Memory B cell (primary cell): Measurements from ENCODE around the gene VGLL1.

Source experiments
- ATAC-seq: fragments of 150-1000 bp; cut with Tn5 transposase; 2 replicates; pipeline ENCODE4 v1.10.0; 2021; ENCODE audit warnings: low read depth, mild to moderate bottlenecking, moderate library complexity
- DNase-seq, 2 donors: peaks; one replicate each; pipeline ENCODE4 v3.0.0; 2022; ENCODE audit warnings: low spot score in 2 of 2
- H3K27ac Mint-ChIP-seq: one replicate; pipeline ENCODE4 v1.8.0; 2022; ENCODE audit warnings: mild to moderate bottlenecking, moderate library complexity, mixed read lengths
- H3K27me3 Mint-ChIP-seq: one replicate; pipeline ENCODE4 v1.8.0; 2022; ENCODE audit warnings: mixed read lengths
- H3K36me3 Mint-ChIP-seq: one replicate; pipeline ENCODE4 v1.8.0; 2022; ENCODE audit warnings: mild to moderate bottlenecking, mixed read lengths
- H3K4me1 Mint-ChIP-seq: one replicate; pipeline ENCODE4 v1.8.0; 2022; ENCODE audit warnings: mixed read lengths
- H3K4me3 Mint-ChIP-seq: one replicate; pipeline ENCODE4 v1.8.0; 2022; ENCODE audit warnings: mild to moderate bottlenecking, moderate library complexity, mixed read lengths
- H3K9me3 Mint-ChIP-seq: one replicate; pipeline ENCODE4 v1.8.0; 2022; ENCODE audit warnings: mixed read lengths

VGLL1 gene

DNA sequence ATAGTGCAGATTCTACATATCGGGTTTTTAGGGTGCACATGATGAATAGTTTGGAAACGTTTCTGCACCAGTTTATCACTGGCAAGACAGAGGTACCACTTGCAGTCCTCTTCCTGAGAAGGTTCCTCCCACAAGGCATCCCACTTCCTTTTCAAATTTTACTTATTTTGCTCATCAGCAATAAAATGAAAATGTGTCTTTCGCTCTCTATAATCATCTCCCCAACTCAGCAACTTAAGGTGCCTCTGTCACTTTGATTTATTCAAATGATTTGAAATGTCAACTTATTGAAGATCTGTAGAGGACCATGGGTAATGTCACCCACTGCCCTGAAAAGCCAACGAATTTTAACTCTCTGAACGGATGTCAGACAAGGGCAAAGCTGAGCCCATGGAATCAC, 53.2 kb downstream of the VGLL1 start:
- Mint-ChIP-seq H3K27me3 (no peaks in the 10 kb centered on the region), H3K27ac (no peak overlapping the region), H3K36me3 (no peaks in the 10 kb centered on the region), H3K4me3 (no peak overlapping the region), H3K4me1 (no peaks in the 10 kb centered on the region), H3K9me3 (no peaks in the 10 kb centered on the region)
- DNase-seq (no peak), ATAC-seq (no peak)

DNA sequence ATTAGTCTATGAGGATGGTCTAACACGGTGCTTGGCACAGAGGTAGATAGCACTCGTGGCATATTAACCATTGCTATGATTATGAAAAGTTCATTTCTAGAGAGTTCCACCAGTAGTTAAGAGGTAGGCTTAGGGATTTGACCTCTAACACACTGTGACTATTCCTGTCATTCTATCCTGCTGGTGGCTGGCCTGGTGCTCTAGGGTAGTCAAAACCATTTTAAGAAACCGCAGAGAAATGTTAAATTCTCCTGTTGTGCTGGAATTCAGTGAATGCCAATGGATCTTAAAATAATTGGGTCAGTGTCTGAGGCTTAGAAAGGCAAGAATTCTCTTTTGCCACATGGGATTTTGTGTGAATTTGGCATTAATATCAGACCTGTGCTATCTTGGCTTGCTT, 53.9 kb downstream of the VGLL1 start:
- Mint-ChIP-seq H3K4me1 (no peaks in the 10 kb centered on the region), H3K9me3 (no peaks in the 10 kb centered on the region), H3K27me3 (no peaks in the 10 kb centered on the region), H3K36me3 (no peaks in the 10 kb centered on the region), H3K4me3 (no peak overlapping the region), H3K27ac (no peak overlapping the region)
- no peak for DNase-seq
- ATAC-seq, result no peak

DNA sequence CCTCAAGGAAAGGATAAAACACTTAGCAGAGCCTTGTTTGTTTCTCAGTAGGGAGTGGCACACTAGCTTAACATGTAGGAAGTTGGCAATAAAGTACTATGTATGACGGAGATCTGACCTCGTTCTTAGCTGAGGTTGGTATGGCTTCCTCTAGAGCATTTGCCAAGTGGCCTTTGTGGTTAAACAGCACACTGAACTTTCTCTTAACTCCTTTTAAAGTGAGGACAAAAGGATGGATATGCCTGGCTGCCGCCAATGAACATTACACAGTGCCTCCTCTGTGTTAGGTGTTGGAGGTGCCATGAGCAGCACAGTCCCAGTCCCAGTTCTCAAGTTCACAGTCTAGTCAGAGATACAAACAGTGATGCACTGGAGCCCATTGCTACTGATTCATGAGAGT, 54.4 kb downstream of the VGLL1 start:
- Mint-ChIP-seq H3K27ac (no peak overlapping the region), H3K4me3 (no peak overlapping the region), H3K4me1 (no peaks in the 10 kb centered on the region), H3K9me3 (no peaks in the 10 kb centered on the region), H3K27me3 (no peaks in the 10 kb centered on the region), H3K36me3 (no peaks in the 10 kb centered on the region)
- no peak for DNase-seq
- no peak for ATAC-seq

DNA sequence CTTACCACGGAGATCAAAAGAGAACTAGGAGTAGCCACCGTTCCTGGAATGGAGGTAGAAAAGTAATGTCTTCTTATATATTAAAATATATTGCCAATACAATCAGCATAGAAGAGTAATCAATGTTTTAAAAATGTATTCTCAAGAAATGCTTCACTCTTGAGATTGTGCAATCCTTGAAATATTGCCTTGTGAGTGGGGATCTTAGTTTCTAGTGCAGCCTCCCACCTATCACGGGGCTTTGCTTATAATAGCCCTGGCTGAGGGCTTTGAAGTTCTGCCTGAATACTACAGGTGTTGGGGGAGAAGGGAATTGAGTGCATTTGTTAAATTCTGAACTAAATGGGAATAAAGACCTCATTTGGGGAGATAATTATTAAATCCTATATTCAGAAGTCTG, 55.5 kb downstream of the VGLL1 start:
- Mint-ChIP-seq H3K27me3 (no peaks in the 10 kb centered on the region), H3K4me3 (no peak overlapping the region)
- no peak for DNase-seq

DNA sequence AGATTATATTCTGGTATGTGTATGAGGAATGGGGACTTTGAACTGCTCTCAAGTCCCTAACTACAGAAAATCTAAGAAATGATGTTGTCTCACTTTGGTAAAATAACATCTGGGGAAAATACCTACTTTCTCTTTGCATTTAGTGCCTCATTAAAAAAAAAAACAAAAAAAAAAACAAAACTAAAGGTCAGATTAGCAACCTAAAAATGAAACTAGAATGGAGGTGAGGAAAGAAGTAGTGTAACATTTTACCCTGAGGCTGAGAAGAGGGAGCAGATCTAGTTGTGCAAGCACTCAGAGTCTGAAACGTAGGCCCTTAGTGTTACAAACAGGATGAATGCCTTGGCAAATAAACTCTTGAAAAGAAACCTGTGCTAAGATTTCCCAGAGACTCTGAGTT, 56.0 kb downstream of the VGLL1 start:
- H3K4me3 Mint-ChIP-seq, result no peak overlapping the region
- H3K27ac Mint-ChIP-seq, result no peak overlapping the region
- DNase-seq (no peak), ATAC-seq (no peak)
- no peaks in the 10 kb centered on the region for H3K27me3 Mint-ChIP-seq
- no peaks in the 10 kb centered on the region for H3K36me3 Mint-ChIP-seq
- H3K4me1 Mint-ChIP-seq, result no peaks in the 10 kb centered on the region
- H3K9me3 Mint-ChIP-seq, result no peaks in the 10 kb centered on the region

More for the DNA sequence above, 55.5 kb downstream of the VGLL1 start:
- H3K36me3 Mint-ChIP-seq, result no peaks in the 10 kb centered on the region
- H3K4me1 Mint-ChIP-seq, result no peaks in the 10 kb centered on the region
- H3K9me3 Mint-ChIP-seq, result no peaks in the 10 kb centered on the region
- no peak overlapping the region for H3K27ac Mint-ChIP-seq
- no peak for ATAC-seq

DNA sequence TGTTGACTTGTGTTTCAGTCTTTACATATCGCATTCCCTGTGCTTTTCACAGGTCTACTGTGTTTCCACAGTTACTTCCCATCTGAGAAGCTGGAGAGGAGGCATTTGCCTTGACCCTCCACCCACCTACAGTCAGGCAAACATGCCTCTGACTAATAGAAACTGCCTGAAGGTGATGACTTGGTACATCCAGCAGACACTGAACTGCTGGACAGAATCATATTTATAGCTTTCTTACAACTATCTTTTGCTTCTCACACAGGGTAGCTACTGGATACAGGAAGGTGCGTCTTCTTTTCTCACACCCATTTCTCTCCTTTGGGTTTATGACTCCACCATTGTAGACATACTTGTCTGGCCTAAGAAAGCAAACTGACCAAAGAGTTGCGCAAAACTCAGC, 58.0 kb downstream of the VGLL1 start:
- H3K4me1 Mint-ChIP-seq, result no peaks in the 10 kb centered on the region
- H3K36me3 Mint-ChIP-seq, result no peaks in the 10 kb centered on the region
- no peak overlapping the region for H3K27ac Mint-ChIP-seq
- no peak for ATAC-seq
- DNase-seq, result no peak
- no peaks in the 10 kb centered on the region for H3K9me3 Mint-ChIP-seq
- H3K27me3 Mint-ChIP-seq, result no peaks in the 10 kb centered on the region
- H3K4me3 Mint-ChIP-seq, result no peak overlapping the region

DNA sequence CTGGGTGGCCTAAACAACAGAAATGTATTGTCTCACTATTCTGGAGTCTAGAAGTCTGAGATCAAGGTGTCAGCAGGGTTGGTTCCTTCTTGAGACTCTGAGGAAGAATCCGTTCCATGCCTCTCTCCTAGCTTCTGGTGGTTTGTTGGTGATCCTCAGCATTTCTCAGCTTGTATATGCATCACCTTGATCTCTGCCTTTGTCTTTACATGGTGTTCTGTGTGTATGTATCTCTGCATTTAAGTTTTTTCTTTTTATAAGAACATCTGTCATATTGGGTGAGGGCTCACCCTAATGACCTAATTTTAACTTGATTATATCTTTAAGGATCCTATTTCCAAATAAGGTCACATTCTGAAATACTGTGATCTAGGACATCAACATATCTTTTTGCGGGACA, 65.3 kb downstream of the VGLL1 start:
- no peak for ATAC-seq
- H3K9me3 Mint-ChIP-seq, result no peaks in the 10 kb centered on the region
- no peak for DNase-seq
- no peak overlapping the region for H3K4me3 Mint-ChIP-seq
- H3K27me3 Mint-ChIP-seq, result no peaks in the 10 kb centered on the region
- H3K4me1 Mint-ChIP-seq, result no peaks in the 10 kb centered on the region
- no peaks in the 10 kb centered on the region for H3K36me3 Mint-ChIP-seq
- no peak overlapping the region for H3K27ac Mint-ChIP-seq

DNA sequence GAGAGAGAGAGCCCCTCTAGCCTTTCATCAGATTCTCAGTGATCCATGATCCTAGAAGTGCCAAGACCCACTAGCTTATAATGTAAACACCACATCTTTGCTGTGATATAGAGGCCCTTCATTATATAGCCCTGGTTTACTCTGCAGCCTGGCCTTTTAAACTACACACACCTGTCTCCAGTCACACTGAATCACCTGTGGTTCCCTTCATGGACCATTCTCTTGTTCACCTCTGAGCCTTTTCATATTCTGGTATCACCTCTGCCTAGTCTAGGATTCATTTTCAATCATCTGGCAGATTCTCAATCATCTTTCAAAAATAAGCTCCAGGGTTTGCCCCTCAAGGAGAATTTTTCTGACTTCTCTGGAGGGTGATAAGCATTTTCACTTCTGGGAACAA, 65.9 kb downstream of the VGLL1 start:
- Mint-ChIP-seq H3K4me3 (no peak overlapping the region), H3K27ac (no peak overlapping the region)

DNA sequence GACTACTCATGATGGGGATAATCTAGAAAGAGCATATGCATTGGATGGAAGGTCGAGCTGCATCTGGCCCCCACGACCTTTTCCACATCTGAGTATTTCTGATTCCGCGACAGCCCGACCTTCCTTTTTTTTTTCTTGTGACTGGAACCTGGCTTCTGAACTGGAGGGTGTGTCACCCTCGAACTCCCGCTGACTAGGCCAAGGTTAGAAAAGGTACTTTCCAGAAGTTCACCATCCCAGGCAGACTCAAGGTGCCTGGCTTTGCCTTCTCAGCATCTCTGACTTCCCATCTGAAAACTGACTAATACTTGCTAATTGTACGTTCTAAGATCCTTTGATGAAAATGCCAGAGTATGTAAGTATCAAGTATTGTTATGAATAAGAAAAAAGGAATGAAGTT, 66.6 kb downstream of the VGLL1 start:
- Mint-ChIP-seq H3K36me3 (no peaks in the 10 kb centered on the region), H3K27ac (no peak overlapping the region), H3K27me3 (no peaks in the 10 kb centered on the region), H3K4me1 (no peaks in the 10 kb centered on the region), H3K9me3 (no peaks in the 10 kb centered on the region), H3K4me3 (no peak overlapping the region)
- DNase-seq, result no peak
- no peak for ATAC-seq

More for the DNA sequence above, 65.9 kb downstream of the VGLL1 start:
- no peaks in the 10 kb centered on the region for H3K4me1 Mint-ChIP-seq
- H3K36me3 Mint-ChIP-seq, result no peaks in the 10 kb centered on the region
- no peaks in the 10 kb centered on the region for H3K9me3 Mint-ChIP-seq
- ATAC-seq, result no peak
- H3K27me3 Mint-ChIP-seq, result no peaks in the 10 kb centered on the region
- DNase-seq, result no peak

DNA sequence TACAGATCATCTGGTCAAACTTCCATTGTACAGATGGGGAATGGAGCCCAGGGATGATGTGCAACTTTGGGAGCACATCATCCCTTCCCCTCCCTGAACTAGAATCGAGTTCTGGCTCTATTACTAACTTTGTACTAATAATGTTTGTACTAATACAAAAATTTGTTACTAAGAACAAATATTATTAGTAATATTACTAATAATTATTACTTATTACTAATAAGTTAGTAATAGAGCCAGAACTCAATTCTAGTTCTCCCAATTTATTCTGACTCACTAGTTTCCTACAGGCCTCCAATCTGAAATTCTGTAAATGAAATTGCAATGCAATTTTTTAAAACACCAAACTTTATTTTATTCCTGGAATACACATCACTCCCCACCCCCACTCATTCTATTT, 68.0 kb downstream of the VGLL1 start:
- Mint-ChIP-seq H3K4me3 (no peak overlapping the region), H3K36me3 (no peaks in the 10 kb centered on the region), H3K27me3 (no peaks in the 10 kb centered on the region), H3K4me1 (no peaks in the 10 kb centered on the region), H3K9me3 (no peaks in the 10 kb centered on the region), H3K27ac (no peak overlapping the region)
- DNase-seq (no peak), ATAC-seq (no peak)
